H1 (cell line): Measurements from ENCODE around the gene CSNK1A1.
"Not testable (repeated sequence)": the region's sequence is repeated elsewhere in the genome, so short reads cannot be mapped to it uniquely, and the experiment has no call there.

Experiments used
- ATF2 ChIP-seq: IDR thresholded peaks from 2 replicates; pipeline ENCODE4 v1.6.1; 2012; ENCODE audit warnings: low read length, inconsistent platforms
- CTCF ChIP-seq, 3 experiments: IDR thresholded peaks; 1 replicate in 2 of 3; 2 replicates in 1 of 3; pipeline versions ENCODE4 v1.5.1 to v1.6.1; 2011; ENCODE audit warnings: low read length in 3 of 3, mild to moderate bottlenecking in 3 of 3, inconsistent platforms in 2 of 3, low read depth in 1 of 3, moderate library complexity in 1 of 3; ENCODE audit not compliant: insufficient read depth in 1 of 3; ENCODE audit errors: control extremely low read depth in 1 of 3
- EP300 ChIP-seq, 2 experiments: IDR thresholded peaks; 1 replicate in 1 of 2; 2 replicates in 1 of 2; pipeline ENCODE4 v1.6.1; 2011 to 2012; ENCODE audit warnings: low read depth in 2 of 2, low read length in 2 of 2, mild to moderate bottlenecking in 2 of 2, borderline replicate concordance in 1 of 2, inconsistent platforms in 1 of 2, moderate library complexity in 1 of 2
- JUND ChIP-seq: IDR thresholded peaks from 2 replicates; pipeline ENCODE4 v1.6.1; 2011; ENCODE audit warnings: mild to moderate bottlenecking, improper control_type of control experiment, low read length
- KDM1A ChIP-seq: fragments of 200-600, 300-600 bp; sonication (generic); IDR thresholded peaks from 2 replicates; pipeline ENCODE4 v1.7.1; 2016; ENCODE audit warnings: mild to moderate bottlenecking, low read length, borderline replicate concordance
- POLR2A ChIP-seq, 2 experiments: IDR thresholded peaks; 1 replicate in 1 of 2; 2 replicates in 1 of 2; pipeline ENCODE4 v1.6.1; 2011; ENCODE audit warnings: low read depth in 2 of 2, low read length in 2 of 2, mild to moderate bottlenecking in 2 of 2; ENCODE audit errors: control extremely low read depth in 1 of 2
- TAF1 ChIP-seq: IDR thresholded peaks from 2 replicates; pipeline ENCODE4 v1.6.1; 2011; ENCODE audit warnings: mild to moderate bottlenecking, low read depth, low read length
- YY1 ChIP-seq: IDR thresholded peaks from 2 replicates; pipeline ENCODE4 v1.6.1; 2011; ENCODE audit warnings: low read depth, mild to moderate bottlenecking, low read length

GRCh38 chr5:149513372-149513947, 37.8 kb downstream of the CSNK1A1 start:
- not testable (repeated sequence) for TF ChIP-seq CTCF (IDR thresholded peaks at IDR 0.05; ENCODE audit: control extremely low read depth in 1 of 3, insufficient read depth in 1 of 3, low read depth in 1 of 3, low read length in 3 of 3); ATF2; TAF1; JUND; POLR2A (IDR thresholded peaks at IDR 0.05; ENCODE audit: control extremely low read depth in 1 of 2, low read depth in 2 of 2, low read length in 2 of 2); EP300 (IDR thresholded peaks at IDR 0.05; ENCODE audit: borderline replicate concordance in 1 of 2, low read depth in 2 of 2, low read length in 2 of 2); YY1; KDM1A
